Measurements from ENCODE around the gene PIGU. TPM values are rescaled to one million over a fixed set of nuclear protein-coding genes. Genes with fewer than 3 reads are reported as not detected.

Gene PIGU
- total RNA-seq, 4 donors from 2014 or later, result 10.2 to 16.8 (median 14.2) TPM

- ATAC-seq (ENCODE audit: low FRiP score), result no peak
- no peak for TF ChIP-seq CTCF (IDR thresholded peaks at IDR 0.05)
- no peak for DNase-seq (ENCODE audit: low spot score)
Measured at GRCh38 chr20:34544109-34544796, 132.6 kb downstream of the PIGU start.

GRCh38 chr20:34543463-34544056 lies 133.3 kb downstream of the PIGU start:
- TF ChIP-seq CTCF (IDR thresholded peaks at IDR 0.05), result no peak
- ATAC-seq (ENCODE audit: low FRiP score), result no peak
- no peak for DNase-seq (ENCODE audit: low spot score)

- no peak for TF ChIP-seq CTCF (IDR thresholded peaks at IDR 0.05)
- DNase-seq (ENCODE audit: low spot score), result no peak
- ATAC-seq (ENCODE audit: low FRiP score), result no peak
Measured at GRCh38 chr20:34542439-34542838, 134.5 kb downstream of the PIGU start.

- no peak for TF ChIP-seq CTCF (IDR thresholded peaks at IDR 0.05)
- DNase-seq (ENCODE audit: low spot score) (no peak), ATAC-seq (ENCODE audit: low FRiP score) (no peak)
Measured at GRCh38 chr20:34541917-34542316, 135.0 kb downstream of the PIGU start.

GRCh38 chr20:34541264-34541901 lies 135.5 kb downstream of the PIGU start:
- TF ChIP-seq CTCF (IDR thresholded peaks at IDR 0.05), result no peak
- ATAC-seq (ENCODE audit: low FRiP score), result no peak

GRCh38 chr20:34540596-34541263 lies 136.2 kb downstream of the PIGU start:
- TF ChIP-seq CTCF (IDR thresholded peaks at IDR 0.05), result no peak

More at GRCh38 chr20:34541264-34541901, 135.5 kb downstream of the PIGU start:
- no peak for DNase-seq (ENCODE audit: low spot score)

More at GRCh38 chr20:34540596-34541263, 136.2 kb downstream of the PIGU start:
- ATAC-seq (ENCODE audit: low FRiP score), result no peak
- DNase-seq (ENCODE audit: low spot score), result no peak

All from omental fat pad (tissue), 4 donors.